ENCODE data around the gene CCDC51. TPM values are rescaled to one million over a fixed set of nuclear protein-coding genes. Genes with fewer than 3 reads are reported as not detected.
A peak's percentile ranks its signal among the peaks of the same experiment; 100 is the strongest.

CCDC51 gene
- total and polyA plus RNA-seq, 2 of the 13 experiments (the other 11 are each of a cell fraction or from before 2014, with no cell fraction given) = 18.1 to 29.4 TPM

DNA sequence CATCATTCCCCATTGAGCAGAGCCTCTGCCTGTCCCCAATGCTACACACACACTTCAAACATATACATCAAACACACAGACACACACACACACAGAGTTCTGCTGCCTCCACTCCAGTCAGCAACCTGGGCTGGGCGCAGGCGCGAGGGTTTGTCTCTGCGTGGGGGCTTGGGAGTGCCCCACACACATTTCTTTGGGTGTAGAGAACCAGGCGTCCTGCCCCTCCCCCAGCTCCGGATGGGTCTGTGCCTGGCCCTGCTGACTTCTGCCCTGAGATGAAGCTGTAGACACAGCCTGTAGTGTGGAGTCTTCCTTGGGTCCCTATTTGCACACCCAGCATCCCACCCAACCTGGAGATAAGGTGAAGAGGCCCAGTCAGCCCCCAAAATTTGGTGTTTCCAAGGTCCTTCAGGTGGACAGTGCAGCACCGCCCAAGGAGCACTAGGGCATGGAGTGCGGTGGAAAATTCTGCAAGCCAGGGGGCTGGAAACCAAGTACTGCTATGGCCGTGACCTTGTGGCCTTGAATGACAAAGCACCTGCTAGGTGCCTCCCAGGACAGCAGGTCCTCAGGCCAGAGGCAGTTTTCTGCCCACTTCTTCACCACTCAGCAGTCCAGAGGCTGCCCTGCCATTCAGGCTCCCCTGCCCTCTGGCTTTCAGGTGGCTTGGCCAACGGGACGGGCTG lies 41.1 kb downstream of the CCDC51 start (continued):
- TF ChIP-seq, protein P1, sequence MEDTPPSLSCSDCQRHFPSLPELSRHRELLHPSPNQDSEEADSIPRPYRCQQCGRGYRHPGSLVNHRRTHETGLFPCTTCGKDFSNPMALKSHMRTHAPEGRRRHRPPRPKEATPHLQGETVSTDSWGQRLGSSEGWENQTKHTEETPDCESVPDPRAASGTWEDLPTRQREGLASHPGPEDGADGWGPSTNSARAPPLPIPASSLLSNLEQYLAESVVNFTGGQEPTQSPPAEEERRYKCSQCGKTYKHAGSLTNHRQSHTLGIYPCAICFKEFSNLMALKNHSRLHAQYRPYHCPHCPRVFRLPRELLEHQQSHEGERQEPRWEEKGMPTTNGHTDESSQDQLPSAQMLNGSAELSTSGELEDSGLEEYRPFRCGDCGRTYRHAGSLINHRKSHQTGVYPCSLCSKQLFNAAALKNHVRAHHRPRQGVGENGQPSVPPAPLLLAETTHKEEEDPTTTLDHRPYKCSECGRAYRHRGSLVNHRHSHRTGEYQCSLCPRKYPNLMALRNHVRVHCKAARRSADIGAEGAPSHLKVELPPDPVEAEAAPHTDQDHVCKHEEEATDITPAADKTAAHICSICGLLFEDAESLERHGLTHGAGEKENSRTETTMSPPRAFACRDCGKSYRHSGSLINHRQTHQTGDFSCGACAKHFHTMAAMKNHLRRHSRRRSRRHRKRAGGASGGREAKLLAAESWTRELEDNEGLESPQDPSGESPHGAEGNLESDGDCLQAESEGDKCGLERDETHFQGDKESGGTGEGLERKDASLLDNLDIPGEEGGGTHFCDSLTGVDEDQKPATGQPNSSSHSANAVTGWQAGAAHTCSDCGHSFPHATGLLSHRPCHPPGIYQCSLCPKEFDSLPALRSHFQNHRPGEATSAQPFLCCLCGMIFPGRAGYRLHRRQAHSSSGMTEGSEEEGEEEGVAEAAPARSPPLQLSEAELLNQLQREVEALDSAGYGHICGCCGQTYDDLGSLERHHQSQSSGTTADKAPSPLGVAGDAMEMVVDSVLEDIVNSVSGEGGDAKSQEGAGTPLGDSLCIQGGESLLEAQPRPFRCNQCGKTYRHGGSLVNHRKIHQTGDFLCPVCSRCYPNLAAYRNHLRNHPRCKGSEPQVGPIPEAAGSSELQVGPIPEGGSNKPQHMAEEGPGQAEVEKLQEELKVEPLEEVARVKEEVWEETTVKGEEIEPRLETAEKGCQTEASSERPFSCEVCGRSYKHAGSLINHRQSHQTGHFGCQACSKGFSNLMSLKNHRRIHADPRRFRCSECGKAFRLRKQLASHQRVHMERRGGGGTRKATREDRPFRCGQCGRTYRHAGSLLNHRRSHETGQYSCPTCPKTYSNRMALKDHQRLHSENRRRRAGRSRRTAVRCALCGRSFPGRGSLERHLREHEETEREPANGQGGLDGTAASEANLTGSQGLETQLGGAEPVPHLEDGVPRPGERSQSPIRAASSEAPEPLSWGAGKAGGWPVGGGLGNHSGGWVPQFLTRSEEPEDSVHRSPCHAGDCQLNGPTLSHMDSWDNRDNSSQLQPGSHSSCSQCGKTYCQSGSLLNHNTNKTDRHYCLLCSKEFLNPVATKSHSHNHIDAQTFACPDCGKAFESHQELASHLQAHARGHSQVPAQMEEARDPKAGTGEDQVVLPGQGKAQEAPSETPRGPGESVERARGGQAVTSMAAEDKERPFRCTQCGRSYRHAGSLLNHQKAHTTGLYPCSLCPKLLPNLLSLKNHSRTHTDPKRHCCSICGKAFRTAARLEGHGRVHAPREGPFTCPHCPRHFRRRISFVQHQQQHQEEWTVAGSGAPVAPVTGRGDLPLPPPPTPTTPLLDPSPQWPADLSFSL (CRISPR knock-in tag; IDR thresholded peaks at IDR 0.05) = no peak
- TF ChIP-seq NCOA1 (CRISPR knock-in tag; IDR thresholded peaks at IDR 0.05) (no peak), MYC (CRISPR knock-in tag; IDR thresholded peaks at IDR 0.05; ENCODE audit: borderline replicate concordance) (no peak), MED8 (CRISPR knock-in tag; IDR thresholded peaks at IDR 0.05; ENCODE audit: insufficient replicate concordance) (peak; percentile 35), ZEB1 (IDR thresholded peaks at IDR 0.05; ENCODE audit: insufficient replicate concordance, low read depth) (peak; percentile 43), ZSCAN22 (CRISPR knock-in tag; IDR thresholded peaks at IDR 0.05) (no peak), HMGA1 (CRISPR knock-in tag; conservative IDR thresholded peaks at IDR 0.05) (no peak), NFATC3 (CRISPR knock-in tag; IDR thresholded peaks at IDR 0.05) (no peak)
- TF ChIP-seq, protein P2, sequence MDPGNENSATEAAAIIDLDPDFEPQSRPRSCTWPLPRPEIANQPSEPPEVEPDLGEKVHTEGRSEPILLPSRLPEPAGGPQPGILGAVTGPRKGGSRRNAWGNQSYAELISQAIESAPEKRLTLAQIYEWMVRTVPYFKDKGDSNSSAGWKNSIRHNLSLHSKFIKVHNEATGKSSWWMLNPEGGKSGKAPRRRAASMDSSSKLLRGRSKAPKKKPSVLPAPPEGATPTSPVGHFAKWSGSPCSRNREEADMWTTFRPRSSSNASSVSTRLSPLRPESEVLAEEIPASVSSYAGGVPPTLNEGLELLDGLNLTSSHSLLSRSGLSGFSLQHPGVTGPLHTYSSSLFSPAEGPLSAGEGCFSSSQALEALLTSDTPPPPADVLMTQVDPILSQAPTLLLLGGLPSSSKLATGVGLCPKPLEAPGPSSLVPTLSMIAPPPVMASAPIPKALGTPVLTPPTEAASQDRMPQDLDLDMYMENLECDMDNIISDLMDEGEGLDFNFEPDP (CRISPR knock-in tag; conservative IDR thresholded peaks at IDR 0.05) = no peak
- TF ChIP-seq, protein P3, sequence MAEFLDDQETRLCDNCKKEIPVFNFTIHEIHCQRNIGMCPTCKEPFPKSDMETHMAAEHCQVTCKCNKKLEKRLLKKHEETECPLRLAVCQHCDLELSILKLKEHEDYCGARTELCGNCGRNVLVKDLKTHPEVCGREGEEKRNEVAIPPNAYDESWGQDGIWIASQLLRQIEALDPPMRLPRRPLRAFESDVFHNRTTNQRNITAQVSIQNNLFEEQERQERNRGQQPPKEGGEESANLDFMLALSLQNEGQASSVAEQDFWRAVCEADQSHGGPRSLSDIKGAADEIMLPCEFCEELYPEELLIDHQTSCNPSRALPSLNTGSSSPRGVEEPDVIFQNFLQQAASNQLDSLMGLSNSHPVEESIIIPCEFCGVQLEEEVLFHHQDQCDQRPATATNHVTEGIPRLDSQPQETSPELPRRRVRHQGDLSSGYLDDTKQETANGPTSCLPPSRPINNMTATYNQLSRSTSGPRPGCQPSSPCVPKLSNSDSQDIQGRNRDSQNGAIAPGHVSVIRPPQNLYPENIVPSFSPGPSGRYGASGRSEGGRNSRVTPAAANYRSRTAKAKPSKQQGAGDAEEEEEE (CRISPR knock-in tag; IDR thresholded peaks at IDR 0.05; ENCODE audit: borderline replicate concordance) = no peak
- TF ChIP-seq, protein P4, sequence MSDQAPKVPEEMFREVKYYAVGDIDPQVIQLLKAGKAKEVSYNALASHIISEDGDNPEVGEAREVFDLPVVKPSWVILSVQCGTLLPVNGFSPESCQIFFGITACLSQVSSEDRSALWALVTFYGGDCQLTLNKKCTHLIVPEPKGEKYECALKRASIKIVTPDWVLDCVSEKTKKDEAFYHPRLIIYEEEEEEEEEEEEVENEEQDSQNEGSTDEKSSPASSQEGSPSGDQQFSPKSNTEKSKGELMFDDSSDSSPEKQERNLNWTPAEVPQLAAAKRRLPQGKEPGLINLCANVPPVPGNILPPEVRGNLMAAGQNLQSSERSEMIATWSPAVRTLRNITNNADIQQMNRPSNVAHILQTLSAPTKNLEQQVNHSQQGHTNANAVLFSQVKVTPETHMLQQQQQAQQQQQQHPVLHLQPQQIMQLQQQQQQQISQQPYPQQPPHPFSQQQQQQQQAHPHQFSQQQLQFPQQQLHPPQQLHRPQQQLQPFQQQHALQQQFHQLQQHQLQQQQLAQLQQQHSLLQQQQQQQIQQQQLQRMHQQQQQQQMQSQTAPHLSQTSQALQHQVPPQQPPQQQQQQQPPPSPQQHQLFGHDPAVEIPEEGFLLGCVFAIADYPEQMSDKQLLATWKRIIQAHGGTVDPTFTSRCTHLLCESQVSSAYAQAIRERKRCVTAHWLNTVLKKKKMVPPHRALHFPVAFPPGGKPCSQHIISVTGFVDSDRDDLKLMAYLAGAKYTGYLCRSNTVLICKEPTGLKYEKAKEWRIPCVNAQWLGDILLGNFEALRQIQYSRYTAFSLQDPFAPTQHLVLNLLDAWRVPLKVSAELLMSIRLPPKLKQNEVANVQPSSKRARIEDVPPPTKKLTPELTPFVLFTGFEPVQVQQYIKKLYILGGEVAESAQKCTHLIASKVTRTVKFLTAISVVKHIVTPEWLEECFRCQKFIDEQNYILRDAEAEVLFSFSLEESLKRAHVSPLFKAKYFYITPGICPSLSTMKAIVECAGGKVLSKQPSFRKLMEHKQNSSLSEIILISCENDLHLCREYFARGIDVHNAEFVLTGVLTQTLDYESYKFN (CRISPR knock-in tag; conservative IDR thresholded peaks at IDR 0.05) = no peak
- TF ChIP-seq, protein P5, sequence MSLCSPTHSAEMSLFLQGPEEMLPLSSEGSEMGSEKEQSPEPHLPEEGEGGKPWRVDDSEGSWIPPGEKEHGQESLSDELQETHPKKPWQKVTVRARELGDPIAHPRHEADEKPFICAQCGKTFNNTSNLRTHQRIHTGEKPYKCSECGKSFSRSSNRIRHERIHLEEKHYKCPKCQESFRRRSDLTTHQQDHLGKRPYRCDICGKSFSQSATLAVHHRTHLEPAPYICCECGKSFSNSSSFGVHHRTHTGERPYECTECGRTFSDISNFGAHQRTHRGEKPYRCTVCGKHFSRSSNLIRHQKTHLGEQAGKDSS (CRISPR knock-in tag; IDR thresholded peaks at IDR 0.05; ENCODE audit: borderline replicate concordance, low read depth) = no peak

Data from HepG2 (cell line).